ENCODE data around the gene MYH6. TPM values are rescaled to one million over a fixed set of nuclear protein-coding genes. Genes with fewer than 3 reads are reported as not detected.
"Not testable (repeated sequence)": the region's sequence is repeated elsewhere in the genome, so short reads cannot be mapped to it uniquely, and the experiment has no call there.

MYH6 gene
- total RNA-seq, 1 donor from 2014 or later = 1.6 TPM

GRCh38 chr14:23392613-23393012, 15.5 kb downstream of the MYH6 start:
- TF ChIP-seq, protein P1, sequence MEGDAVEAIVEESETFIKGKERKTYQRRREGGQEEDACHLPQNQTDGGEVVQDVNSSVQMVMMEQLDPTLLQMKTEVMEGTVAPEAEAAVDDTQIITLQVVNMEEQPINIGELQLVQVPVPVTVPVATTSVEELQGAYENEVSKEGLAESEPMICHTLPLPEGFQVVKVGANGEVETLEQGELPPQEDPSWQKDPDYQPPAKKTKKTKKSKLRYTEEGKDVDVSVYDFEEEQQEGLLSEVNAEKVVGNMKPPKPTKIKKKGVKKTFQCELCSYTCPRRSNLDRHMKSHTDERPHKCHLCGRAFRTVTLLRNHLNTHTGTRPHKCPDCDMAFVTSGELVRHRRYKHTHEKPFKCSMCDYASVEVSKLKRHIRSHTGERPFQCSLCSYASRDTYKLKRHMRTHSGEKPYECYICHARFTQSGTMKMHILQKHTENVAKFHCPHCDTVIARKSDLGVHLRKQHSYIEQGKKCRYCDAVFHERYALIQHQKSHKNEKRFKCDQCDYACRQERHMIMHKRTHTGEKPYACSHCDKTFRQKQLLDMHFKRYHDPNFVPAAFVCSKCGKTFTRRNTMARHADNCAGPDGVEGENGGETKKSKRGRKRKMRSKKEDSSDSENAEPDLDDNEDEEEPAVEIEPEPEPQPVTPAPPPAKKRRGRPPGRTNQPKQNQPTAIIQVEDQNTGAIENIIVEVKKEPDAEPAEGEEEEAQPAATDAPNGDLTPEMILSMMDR (IDR thresholded peaks at IDR 0.05; ENCODE audit: unreplicated experiment) = no peak
- Mint-ChIP-seq H3K27me3 (ENCODE audit: unreplicated experiment) (peaks cover 7% of the 10 kb centered on the region), H3K4me3 (ENCODE audit: unreplicated experiment) (no peak overlapping the region), H3K36me3 (ENCODE audit: low read depth, unreplicated experiment) (no peaks in the 10 kb centered on the region), H3K4me1 (ENCODE audit: unreplicated experiment) (peaks cover 20% of the 10 kb centered on the region), H3K27ac (ENCODE audit: unreplicated experiment) (no peak overlapping the region), H3K9me3 (ENCODE audit: unreplicated experiment) (no peaks in the 10 kb centered on the region)
- no peak for DNase-seq (ENCODE audit: low spot score)

DNA sequence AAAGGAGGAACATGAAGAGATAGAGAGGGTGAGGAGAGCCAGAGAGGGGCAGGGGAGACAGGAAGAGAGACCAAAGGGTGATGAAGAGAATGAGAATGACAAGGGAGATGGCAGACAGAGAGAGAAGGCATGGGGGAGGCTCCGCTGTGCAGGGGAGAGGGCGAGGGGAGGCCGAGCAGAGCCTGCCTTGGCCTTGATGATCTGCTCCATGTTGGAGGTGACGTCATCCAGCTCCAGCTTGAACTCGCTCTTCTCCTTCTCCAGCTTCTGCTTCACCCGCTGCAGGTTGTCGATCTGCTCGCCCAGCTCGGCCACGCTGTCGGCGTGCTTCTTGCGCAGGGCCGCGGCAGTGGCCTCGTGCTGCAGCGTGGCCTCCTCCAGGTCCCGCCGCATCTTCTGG, 18.2 kb downstream of the MYH6 start:
- H3K27me3 Mint-ChIP-seq (ENCODE audit: unreplicated experiment); DNase-seq (ENCODE audit: low spot score): not testable (repeated sequence)
- H3K4me1 Mint-ChIP-seq (ENCODE audit: unreplicated experiment) = peaks cover 20% of the 10 kb centered on the region

DNA sequence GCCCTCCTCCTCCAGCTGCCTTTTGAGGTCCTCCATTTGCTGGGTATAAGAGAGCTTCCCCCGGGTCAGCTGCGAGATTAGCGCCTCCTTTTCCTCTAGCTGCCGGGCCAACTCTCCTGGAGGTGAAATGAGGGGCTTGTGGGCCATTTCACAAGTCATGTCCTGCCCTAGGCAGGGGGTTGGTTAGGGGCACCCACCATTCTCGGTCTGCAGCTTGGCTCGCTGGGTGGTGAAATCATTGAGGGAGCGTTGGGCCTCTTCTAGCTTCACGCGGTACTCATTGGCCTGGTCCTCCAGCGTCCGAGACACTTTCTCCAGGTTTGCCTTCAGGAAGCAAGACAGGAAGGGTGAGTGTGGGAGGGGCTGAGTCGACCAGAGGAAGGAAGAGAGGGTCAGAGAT, 18.7 kb downstream of the MYH6 start:
- no peak for DNase-seq (ENCODE audit: low spot score)
- Mint-ChIP-seq H3K27me3 (ENCODE audit: unreplicated experiment) (peaks cover 5% of the 10 kb centered on the region), H3K4me1 (ENCODE audit: unreplicated experiment) (peaks cover 20% of the 10 kb centered on the region), H3K27ac (ENCODE audit: unreplicated experiment) (no peak overlapping the region), H3K4me3 (ENCODE audit: unreplicated experiment) (no peak overlapping the region), H3K36me3 (ENCODE audit: low read depth, unreplicated experiment) (peaks cover 13% of the 10 kb centered on the region), H3K9me3 (ENCODE audit: unreplicated experiment) (no peaks in the 10 kb centered on the region)
- TF ChIP-seq, protein P1 (IDR thresholded peaks at IDR 0.05; ENCODE audit: unreplicated experiment) = no peak

More for the DNA sequence above, 18.2 kb downstream of the MYH6 start:
- not testable (repeated sequence) for H3K4me3 Mint-ChIP-seq (ENCODE audit: unreplicated experiment); H3K27ac Mint-ChIP-seq (ENCODE audit: unreplicated experiment); H3K36me3 Mint-ChIP-seq (ENCODE audit: low read depth, unreplicated experiment); H3K9me3 Mint-ChIP-seq (ENCODE audit: unreplicated experiment)

- TF ChIP-seq, protein P1 (IDR thresholded peaks at IDR 0.05; ENCODE audit: unreplicated experiment) = no peak
- Mint-ChIP-seq H3K27ac (ENCODE audit: unreplicated experiment) (no peak overlapping the region), H3K4me3 (ENCODE audit: unreplicated experiment) (no peak overlapping the region), H3K36me3 (ENCODE audit: low read depth, unreplicated experiment) (peaks cover 17% of the 10 kb centered on the region), H3K4me1 (ENCODE audit: unreplicated experiment) (peaks cover 20% of the 10 kb centered on the region), H3K9me3 (ENCODE audit: unreplicated experiment) (no peaks in the 10 kb centered on the region), H3K27me3 (ENCODE audit: unreplicated experiment) (peaks cover 5% of the 10 kb centered on the region)
- no peak for DNase-seq (ENCODE audit: low spot score)
These were observed 19.1 kb downstream of the MYH6 start for GRCh38 chr14:23388996-23389395.

DNA sequence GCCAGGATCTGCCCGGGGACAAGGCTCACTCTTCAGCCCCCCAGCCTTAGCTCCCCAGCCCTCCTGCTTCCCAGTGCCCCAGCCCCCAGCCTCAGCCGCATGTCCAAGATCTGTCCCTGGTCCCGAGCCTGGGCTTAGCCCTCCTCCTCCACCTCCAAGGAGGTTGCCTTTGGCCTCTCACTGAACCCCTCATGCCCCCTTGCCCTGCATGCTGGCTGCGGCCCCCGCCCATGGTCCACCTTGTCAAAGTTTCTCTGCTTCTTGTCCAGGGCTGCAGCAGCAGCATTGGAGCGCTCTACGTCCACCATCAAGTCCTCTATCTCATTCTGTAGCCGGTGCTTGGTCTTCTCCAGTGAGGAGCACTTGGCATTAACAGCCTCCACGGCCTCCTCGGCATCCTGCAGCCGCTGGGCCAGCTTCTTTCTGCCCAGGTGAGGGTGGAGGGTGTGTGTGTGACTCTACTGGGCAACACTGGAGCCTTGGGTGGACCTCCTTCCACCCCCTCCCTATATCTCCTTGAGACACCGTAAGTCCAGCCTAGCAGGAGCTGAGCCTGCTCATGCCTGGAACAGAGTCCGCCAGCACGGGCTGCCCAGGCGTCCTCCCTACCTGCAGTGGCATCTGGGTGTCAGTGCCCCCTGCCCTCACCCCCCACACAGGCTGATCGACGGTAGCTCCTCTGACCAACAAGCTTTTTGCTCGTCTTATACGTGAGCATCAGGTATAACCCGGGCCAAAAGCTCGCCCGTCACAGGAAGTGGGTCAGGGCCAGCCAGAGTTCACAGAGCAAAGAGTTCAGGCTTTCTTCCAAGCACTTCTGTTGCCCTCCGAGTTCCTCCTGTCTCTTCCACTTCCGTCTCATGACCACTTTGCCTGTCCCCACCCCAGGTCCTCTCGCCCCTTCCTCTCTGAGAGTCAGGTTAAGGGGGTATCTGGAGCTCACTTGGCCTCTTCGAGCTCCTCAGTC, 19.9 kb downstream of the MYH6 start:
- H3K36me3 Mint-ChIP-seq (ENCODE audit: low read depth, unreplicated experiment) = peaks cover 17% of the 10 kb centered on the region
- H3K9me3 Mint-ChIP-seq (ENCODE audit: unreplicated experiment) = no peaks in the 10 kb centered on the region
- H3K27me3 Mint-ChIP-seq (ENCODE audit: unreplicated experiment) = peaks cover 4% of the 10 kb centered on the region
- no peak overlapping the region for H3K27ac Mint-ChIP-seq (ENCODE audit: unreplicated experiment)
- TF ChIP-seq, protein P1 (IDR thresholded peaks at IDR 0.05; ENCODE audit: unreplicated experiment) = no peak
- peaks cover 20% of the 10 kb centered on the region for H3K4me1 Mint-ChIP-seq (ENCODE audit: unreplicated experiment)
- no peak overlapping the region for H3K4me3 Mint-ChIP-seq (ENCODE audit: unreplicated experiment)
- DNase-seq (ENCODE audit: low spot score) = no peak
